H9 (cell line): Measurements from ENCODE around the gene TRMT112. TPM values are rescaled to one million over a fixed set of nuclear protein-coding genes. Genes with fewer than 3 reads are reported as not detected.
A peak's percentile ranks its signal among the peaks of the same experiment; 100 is the strongest.

Experiments
- DNase-seq: peaks from one replicate; pipeline ENCODE4 v3.0.0-alpha.2; 2017
- H2AFZ ChIP-seq: one replicate; pipeline ENCODE4 v1.6.1; 2013; ENCODE audit warnings: mild to moderate bottlenecking, low read length, control low read depth, moderate library complexity
- H2AK5ac ChIP-seq: 2 replicates; pipeline ENCODE4 v1.6.1; 2013; ENCODE audit warnings: low read length, control low read depth, mixed read lengths; ENCODE audit not compliant: insufficient read length
- H2BK120ac ChIP-seq: one replicate; pipeline ENCODE4 v1.6.1; 2013; ENCODE audit warnings: low read depth, mild to moderate bottlenecking, low read length, control low read depth, inconsistent platforms; ENCODE audit not compliant: poor library complexity, severe bottlenecking
- H2BK12ac ChIP-seq: 2 replicates; pipeline ENCODE4 v1.6.1; 2013; ENCODE audit warnings: low read length, control low read depth, mixed read lengths, low read depth; ENCODE audit not compliant: insufficient read length
- H2BK15ac ChIP-seq: 2 replicates; pipeline ENCODE4 v1.6.1; 2013; ENCODE audit warnings: low read depth, low read length, control low read depth
- H2BK20ac ChIP-seq: one replicate; pipeline ENCODE4 v1.6.1; 2013; ENCODE audit warnings: low read depth, mild to moderate bottlenecking, low read length, control low read depth, inconsistent platforms; ENCODE audit not compliant: poor library complexity, severe bottlenecking
- H2BK5ac ChIP-seq: 2 replicates; pipeline ENCODE4 v1.6.1; 2013; ENCODE audit warnings: low read length, control low read depth, mixed read lengths; ENCODE audit not compliant: insufficient read length
- H3K14ac ChIP-seq: 2 replicates; pipeline ENCODE4 v1.6.1; 2013; ENCODE audit warnings: low read length, control low read depth; ENCODE audit not compliant: insufficient read depth
- H3K18ac ChIP-seq: 2 replicates; pipeline ENCODE4 v1.6.1; 2013; ENCODE audit warnings: low read depth, mild to moderate bottlenecking, mixed read lengths, low read length, control low read depth; ENCODE audit not compliant: insufficient read length
- H3K23ac ChIP-seq: 2 replicates; pipeline ENCODE4 v1.6.1; 2013; ENCODE audit warnings: low read length, control low read depth, mixed read lengths, low read depth; ENCODE audit not compliant: insufficient read length
- H3K23me2 ChIP-seq: 2 replicates; pipeline ENCODE4 v1.6.1; 2013; ENCODE audit warnings: low read depth, mild to moderate bottlenecking, mixed read lengths, low read length, control low read depth; ENCODE audit not compliant: insufficient read length, poor library complexity, severe bottlenecking
- H3K27ac ChIP-seq: 2 replicates; pipeline ENCODE4 v1.5.1; 2013; ENCODE audit warnings: low read length, control low read depth, mixed read lengths, low read depth; ENCODE audit not compliant: insufficient read length
- H3K27me3 ChIP-seq: 2 replicates; pipeline ENCODE4 v1.6.1; 2013; ENCODE audit warnings: low read length, control low read depth, inconsistent platforms; ENCODE audit not compliant: insufficient read depth
- H3K4ac ChIP-seq: 2 replicates; pipeline ENCODE4 v1.6.1; 2013; ENCODE audit warnings: low read depth, mild to moderate bottlenecking, control low read depth, inconsistent platforms, low read length, moderate library complexity
- H3K4me1 ChIP-seq: 2 replicates; pipeline ENCODE4 v1.6.1; 2013; ENCODE audit warnings: low read length, control low read depth, inconsistent platforms; ENCODE audit not compliant: insufficient read depth
- H3K4me2 ChIP-seq: 2 replicates; pipeline ENCODE4 v1.6.1; 2013; ENCODE audit warnings: low read length, control low read depth, mixed read lengths; ENCODE audit not compliant: insufficient read length, insufficient read depth
- H3K56ac ChIP-seq: 2 replicates; pipeline ENCODE4 v1.6.1; 2013; ENCODE audit warnings: low read depth, mild to moderate bottlenecking, mixed read lengths, low read length, control low read depth; ENCODE audit not compliant: insufficient read length
- H3K79me1 ChIP-seq: 2 replicates; pipeline ENCODE4 v1.6.1; 2013; ENCODE audit warnings: low read depth, mild to moderate bottlenecking, moderate library complexity, low read length, control low read depth, inconsistent platforms; ENCODE audit not compliant: insufficient read depth, poor library complexity, severe bottlenecking
- H3K79me2 ChIP-seq: 2 replicates; pipeline ENCODE4 v1.6.1; 2013; ENCODE audit warnings: low read length, control low read depth, inconsistent platforms; ENCODE audit not compliant: insufficient read depth
- H3K9ac ChIP-seq: 2 replicates; pipeline ENCODE4 v1.6.1; 2013; ENCODE audit warnings: low read length, control low read depth, mixed read lengths; ENCODE audit not compliant: insufficient read length; ENCODE audit errors: extremely low read depth
- H3K9me3 ChIP-seq: one replicate; pipeline ENCODE4 v1.6.1; 2013; ENCODE audit warnings: low read depth, low read length, inconsistent platforms; ENCODE audit not compliant: control insufficient read depth
- H3T11ph ChIP-seq: one replicate; pipeline ENCODE4 v1.6.1; 2013; ENCODE audit warnings: mild to moderate bottlenecking, low read length, control low read depth, inconsistent platforms
- H4K20me1 ChIP-seq: one replicate; pipeline ENCODE4 v1.6.1; 2013; ENCODE audit not compliant: control insufficient read depth, insufficient read length, insufficient read depth
- H4K5ac ChIP-seq: 2 replicates; pipeline ENCODE4 v1.6.1; 2013; ENCODE audit warnings: low read depth, mild to moderate bottlenecking, mixed read lengths, low read length, control low read depth; ENCODE audit not compliant: insufficient read length
- H4K8ac ChIP-seq: replicated peaks from 2 replicates; pipeline ENCODE4 v1.6.1; 2013; ENCODE audit warnings: low read length, control low read depth, mixed read lengths, low read depth; ENCODE audit not compliant: insufficient read length
- H4K91ac ChIP-seq: 2 replicates; pipeline ENCODE4 v1.6.1; 2013; ENCODE audit warnings: low read depth, mild to moderate bottlenecking, moderate library complexity, mixed read lengths, low read length, control low read depth; ENCODE audit not compliant: insufficient read length
- H3K27ac Mint-ChIP-seq, 3 experiments: 2 replicates in 2 of 3; 3 replicates in 1 of 3; pipeline ENCODE4 v1.8.0; 2020 to 2021; ENCODE audit warnings: mixed read lengths in 3 of 3, mild to moderate bottlenecking in 1 of 3, moderate library complexity in 1 of 3
- H3K27me3 Mint-ChIP-seq: 2 replicates; pipeline ENCODE4 v1.8.0; 2021; ENCODE audit warnings: low read depth, mild to moderate bottlenecking, moderate library complexity, mixed read lengths
- H3K36me3 Mint-ChIP-seq, 3 experiments: 2 replicates in 2 of 3; 3 replicates in 1 of 3; pipeline ENCODE4 v1.8.0; 2020 to 2021; ENCODE audit warnings: low read depth in 3 of 3, mixed read lengths in 3 of 3; ENCODE audit not compliant: insufficient read depth in 1 of 3
- H3K4me1 Mint-ChIP-seq, 2 experiments: 2 replicates each; pipeline ENCODE4 v1.8.0; 2020; ENCODE audit warnings: mixed read lengths in 2 of 2
- H3K4me3 Mint-ChIP-seq, 2 experiments: 2 replicates in 1 of 2; 3 replicates in 1 of 2; pipeline ENCODE4 v1.8.0; 2020 to 2021; ENCODE audit warnings: mild to moderate bottlenecking in 2 of 2, mixed read lengths in 2 of 2, moderate library complexity in 1 of 2
- H3K9me3 Mint-ChIP-seq, 2 experiments: 2 replicates in 1 of 2; 3 replicates in 1 of 2; pipeline ENCODE4 v1.8.0; 2020; ENCODE audit warnings: mild to moderate bottlenecking in 2 of 2, mixed read lengths in 2 of 2, moderate library complexity in 1 of 2
- WGBS: extraction: QIAGEN DNeasy Blood & Tissue Kit; methylation state at CpG from one replicate; pipeline ENCODE4 v1.1.7; 2013; ENCODE audit warnings: missing lambda C conversion rate, low lambda C conversion rate, mixed read lengths; ENCODE audit not compliant: insufficient read length; ENCODE audit errors: extremely low coverage; 5-methylcytosine and 5-hydroxymethylcytosine counted together
- total RNA-seq: library from RNA; stranded (reverse); gene quantifications from 2 replicates; pipeline ENCODE4 v1.2.1, GENCODE V29; 2021
- TF ChIP-seq, protein P1 (sequence below): fragments of 200-600 bp; sonication (generic); conservative IDR thresholded peaks from 3 replicates; pipeline ENCODE4 v1.8.0; 2021; ENCODE audit warnings: antibody characterized with exemption, mild to moderate bottlenecking

TRMT112 gene
- total RNA-seq, 1 experiment from 2014 or later: 315 TPM

GRCh38 chr11:64291262-64291751 is 26.1 kb downstream of the TRMT112 start, which contains the start of gene KCNK4:
Gene KCNK4, plus strand, starts transcription at chr11:64291302. Its CDS starts 1,717 bp downstream, at chr11:64293019.
- peaks cover 75% of the 10 kb centered on the region for H3K27me3 Mint-ChIP-seq

More at GRCh38 chr11:64291262-64291751, 26.1 kb downstream of the TRMT112 start, which contains the start of gene KCNK4:
- Histone ChIP-seq H2AFZ (no peak within 1 kb of the TSS), H3T11ph (no peak within 1 kb of the TSS), H3K27ac (no peak within 1 kb of the TSS), H3K4me1 (no peaks in the 10 kb centered on the region), H2BK20ac (no peak within 1 kb of the TSS), H2BK5ac (no peak within 1 kb of the TSS), H3K27me3 (peaks cover 57% of the 10 kb centered on the region), H3K79me2 (no peaks in the 10 kb centered on the region), H3K23me2 (peaks cover 3% of the 10 kb centered on the region), H3K79me1 (no peaks in the 10 kb centered on the region), H2AK5ac (no peak within 1 kb of the TSS), H3K56ac (no peak within 1 kb of the TSS), H4K5ac (no peak within 1 kb of the TSS), H2BK15ac (no peak within 1 kb of the TSS), H3K18ac (no peak within 1 kb of the TSS), H3K4ac (no peak within 1 kb of the TSS), H3K9me3 (no peaks in the 10 kb centered on the region), H2BK12ac (no peak within 1 kb of the TSS), H3K23ac (no peak within 1 kb of the TSS), H4K8ac (no peak within 1 kb of the TSS), H3K4me2 (peak within 1 kb of the TSS; percentile 58), H3K9ac (no peak within 1 kb of the TSS), H3K14ac (no peak within 1 kb of the TSS; the same call in 1 of the 2 replicates), H4K20me1 (no peaks in the 10 kb centered on the region), H4K91ac (no peak within 1 kb of the TSS), H2BK120ac (no peak within 1 kb of the TSS)
- H3K27ac Mint-ChIP-seq: no peak within 1 kb of the TSS
- H3K4me1 Mint-ChIP-seq: peaks cover 10 to 11% of the 10 kb centered on the region in 2 experiments
- TF ChIP-seq, protein P1, sequence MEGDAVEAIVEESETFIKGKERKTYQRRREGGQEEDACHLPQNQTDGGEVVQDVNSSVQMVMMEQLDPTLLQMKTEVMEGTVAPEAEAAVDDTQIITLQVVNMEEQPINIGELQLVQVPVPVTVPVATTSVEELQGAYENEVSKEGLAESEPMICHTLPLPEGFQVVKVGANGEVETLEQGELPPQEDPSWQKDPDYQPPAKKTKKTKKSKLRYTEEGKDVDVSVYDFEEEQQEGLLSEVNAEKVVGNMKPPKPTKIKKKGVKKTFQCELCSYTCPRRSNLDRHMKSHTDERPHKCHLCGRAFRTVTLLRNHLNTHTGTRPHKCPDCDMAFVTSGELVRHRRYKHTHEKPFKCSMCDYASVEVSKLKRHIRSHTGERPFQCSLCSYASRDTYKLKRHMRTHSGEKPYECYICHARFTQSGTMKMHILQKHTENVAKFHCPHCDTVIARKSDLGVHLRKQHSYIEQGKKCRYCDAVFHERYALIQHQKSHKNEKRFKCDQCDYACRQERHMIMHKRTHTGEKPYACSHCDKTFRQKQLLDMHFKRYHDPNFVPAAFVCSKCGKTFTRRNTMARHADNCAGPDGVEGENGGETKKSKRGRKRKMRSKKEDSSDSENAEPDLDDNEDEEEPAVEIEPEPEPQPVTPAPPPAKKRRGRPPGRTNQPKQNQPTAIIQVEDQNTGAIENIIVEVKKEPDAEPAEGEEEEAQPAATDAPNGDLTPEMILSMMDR: no peak
- peak within 1 kb of the TSS; percentile 36 to 78 for H3K4me3 Mint-ChIP-seq
- no peak for DNase-seq
- peaks cover 0 to 2% (median 0%) of the 10 kb centered on the region in 3 experiments; a peak in 3 of 7 replicates for H3K36me3 Mint-ChIP-seq
- H3K9me3 Mint-ChIP-seq: no peaks in the 10 kb centered on the region; a peak in 2 of 5 replicates
- no CpG with 5 or more reads among the region's 45 CpGs for WGBS
